Lower leg skin (tissue), 3 donors: ENCODE data around the gene KPNB1.

Source experiments
- CTCF ChIP-seq, 3 donors: fragments of 450-650 bp; IDR thresholded peaks; one replicate each; pipeline ENCODE4 v1.5.1; 2016; ENCODE audit warnings: antibody characterized with exemption in 3 of 3, mild to moderate bottlenecking in 3 of 3, moderate library complexity in 2 of 3
- POLR2A ChIP-seq, 2 donors: fragments of 450-650 bp; IDR thresholded peaks; one replicate each; pipeline ENCODE4 v1.6.1; 2016 to 2017; ENCODE audit warnings: antibody characterized with exemption in 2 of 2, mild to moderate bottlenecking in 1 of 2, moderate library complexity in 1 of 2

DNA sequence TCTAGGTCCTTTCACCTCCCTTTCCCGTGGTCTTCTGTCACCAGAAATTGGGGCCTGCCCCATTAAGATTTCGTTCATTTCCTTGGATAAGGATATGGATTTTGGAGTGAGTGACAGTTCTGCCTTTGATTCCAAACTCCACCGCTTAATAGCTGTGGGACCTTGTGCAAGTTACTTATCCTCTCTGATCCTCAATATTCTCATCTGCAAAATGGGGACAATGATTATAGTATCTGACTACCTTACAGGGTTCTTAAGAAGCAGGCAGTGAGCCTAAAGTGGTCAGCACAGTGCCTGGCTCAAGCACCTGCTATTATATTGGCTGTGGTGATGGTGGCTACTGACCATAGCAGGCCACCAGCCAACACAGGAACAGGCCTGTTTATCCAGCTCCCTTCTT lies 59.9 kb downstream of the KPNB1 start:
- TF ChIP-seq CTCF (IDR thresholded peaks at IDR 0.05) (no peak), POLR2A (IDR thresholded peaks at IDR 0.05) (no peak)
